GM19240 (cell line): ENCODE data around the gene ATP7B.

Experiments
- DNase-seq: peaks from one replicate; pipeline ENCODE4 v3.0.0; 2011; ENCODE audit warnings: low spot score; ENCODE audit not compliant: insufficient read length

The ATP7B gene

GRCh38 chr13:51978796-51979556 is 32.3 kb downstream of the ATP7B start:
- no peak for DNase-seq

DNA sequence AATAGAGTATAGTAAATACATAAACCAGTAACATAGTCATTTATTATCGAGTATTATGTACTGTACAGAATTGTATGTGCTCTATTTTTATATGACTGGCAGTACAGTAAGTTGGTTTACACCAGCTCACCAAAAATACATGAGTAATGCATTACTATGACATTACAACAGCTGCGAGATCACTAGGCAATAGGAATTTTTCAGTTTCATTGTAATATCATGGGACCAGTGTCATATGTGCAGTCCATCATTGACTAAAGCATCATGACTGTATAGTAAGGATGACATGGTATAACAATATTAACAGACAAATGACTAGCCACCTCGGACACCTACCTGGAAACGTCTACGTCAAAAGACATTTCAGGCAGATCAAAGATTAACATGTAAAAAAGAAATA is 33.6 kb downstream of the ATP7B start:
- no peak for DNase-seq

- no peak for DNase-seq
Observed at GRCh38 chr13:51976890-51977289, 34.4 kb downstream of the ATP7B start.

- DNase-seq: no peak
Observed at GRCh38 chr13:51976423-51976822, 34.8 kb downstream of the ATP7B start.

GRCh38 chr13:51974482-51974881 is 36.8 kb downstream of the ATP7B start:
- DNase-seq: no peak

GRCh38 chr13:51971520-51972426 is 39.5 kb downstream of the ATP7B start:
- no peak for DNase-seq

- no peak for DNase-seq
Observed at GRCh38 chr13:51970349-51970748, 40.9 kb downstream of the ATP7B start.

DNA sequence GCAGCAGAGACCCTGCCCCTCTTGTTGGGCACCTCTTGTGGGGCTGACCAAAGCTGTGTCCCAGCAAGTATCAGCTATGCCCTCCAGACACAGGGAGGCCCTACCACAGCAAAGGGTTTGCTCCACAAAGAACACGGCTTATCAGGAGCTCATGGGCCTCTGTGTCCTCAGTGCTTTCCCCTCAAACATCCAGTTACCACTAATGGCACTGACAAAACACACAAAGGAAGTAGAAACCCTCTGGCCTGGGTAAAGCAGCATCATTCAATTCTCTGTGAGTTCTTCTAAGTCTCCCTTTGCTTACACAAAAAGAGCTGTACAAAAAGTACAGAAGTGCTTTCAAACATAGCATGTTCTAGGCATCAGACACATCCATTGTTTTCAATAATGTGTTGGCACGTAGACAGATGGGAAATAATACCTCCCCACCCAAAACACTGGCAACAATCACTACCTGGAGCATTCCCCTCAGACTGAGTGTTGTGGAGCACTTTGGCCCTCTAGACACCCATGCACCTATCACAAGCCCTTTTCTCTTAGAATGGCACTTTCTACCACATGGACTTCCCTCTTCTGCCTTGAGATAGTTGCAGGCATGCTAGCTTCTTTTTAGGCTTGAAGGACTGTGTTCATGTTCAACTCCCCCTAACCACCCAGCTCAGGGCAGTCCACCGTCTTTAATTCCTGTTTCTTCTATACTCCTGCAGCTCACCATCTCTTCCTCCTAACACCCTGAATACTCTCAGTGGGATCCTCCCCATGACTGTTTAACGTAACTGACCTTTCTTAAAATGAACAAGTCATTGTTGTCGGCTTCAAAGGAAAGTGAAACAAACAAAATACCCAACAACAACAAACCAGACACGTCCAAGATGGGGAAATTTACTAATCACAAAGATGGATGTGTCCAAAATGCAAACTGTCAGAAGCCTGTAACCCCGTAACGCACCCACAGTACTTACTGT is 43.5 kb downstream of the ATP7B start:
- DNase-seq: no peak

DNA sequence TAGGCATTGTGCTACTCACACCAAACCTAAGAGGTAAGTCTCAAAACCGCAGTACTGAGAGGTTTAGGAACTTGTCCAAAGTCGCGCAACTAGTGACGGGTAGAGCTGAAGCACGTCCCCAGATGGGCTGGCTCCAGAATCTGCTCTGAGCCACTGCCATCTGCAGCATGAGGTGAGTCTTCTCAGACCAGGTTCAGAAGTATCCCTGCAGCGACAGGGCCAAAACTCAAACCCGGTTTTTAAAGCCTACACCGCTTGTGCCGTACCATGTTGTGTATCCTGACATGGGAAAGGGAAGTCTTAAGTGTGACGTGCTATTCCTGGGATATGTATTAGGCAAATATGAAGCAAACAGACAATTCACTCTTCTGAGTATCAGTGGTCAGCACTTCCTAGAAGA is 45.1 kb downstream of the ATP7B start:
- no peak for DNase-seq

GRCh38 chr13:51961493-51962403 is 49.5 kb downstream of the ATP7B start:
- no peak for DNase-seq

GRCh38 chr13:51960766-51961165 is 50.5 kb downstream of the ATP7B start:
- DNase-seq: no peak

DNA sequence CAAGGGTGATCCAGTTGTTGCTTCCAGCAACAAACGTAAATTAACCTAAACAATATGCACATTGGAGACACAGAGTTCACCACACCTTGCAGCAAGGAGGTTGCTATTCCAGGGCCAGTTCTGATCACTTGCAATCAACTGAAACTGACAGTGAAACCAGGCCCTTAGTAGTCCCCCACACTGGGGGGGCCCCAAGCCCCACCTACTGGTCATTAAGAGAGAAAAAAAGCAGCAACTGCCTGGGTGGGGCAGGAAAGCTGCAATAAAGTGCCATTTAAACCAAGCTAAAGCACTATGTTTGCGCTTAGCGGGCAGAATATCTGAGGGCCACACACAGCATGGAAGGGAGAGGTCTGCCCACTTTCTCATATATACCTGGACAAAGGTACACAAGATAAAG is 51.5 kb downstream of the ATP7B start:
- DNase-seq: peak; percentile 55

- no peak for DNase-seq
Observed at GRCh38 chr13:51958217-51958547, 53.1 kb downstream of the ATP7B start.

GRCh38 chr13:51957377-51958216 is 53.7 kb downstream of the ATP7B start:
- no peak for DNase-seq

DNA sequence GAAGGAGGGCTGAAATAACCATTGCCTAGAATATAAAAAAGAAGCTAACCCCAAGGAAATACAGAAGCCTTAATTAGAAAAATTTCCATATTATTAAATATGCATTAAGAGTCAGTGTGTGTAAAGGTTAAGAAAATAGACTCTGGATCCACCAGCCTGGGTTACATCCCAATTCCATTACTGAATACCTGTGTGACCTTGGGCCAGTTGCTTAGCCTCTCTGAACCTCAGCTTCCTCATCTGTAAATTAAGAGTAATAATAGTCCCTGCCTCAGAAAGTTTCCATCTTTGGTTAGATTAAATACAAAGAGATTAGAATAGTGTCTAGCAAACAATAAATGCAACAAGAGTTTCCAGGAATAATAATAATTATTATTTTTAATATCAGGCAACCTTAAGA is 54.5 kb downstream of the ATP7B start:
- no peak for DNase-seq

DNA sequence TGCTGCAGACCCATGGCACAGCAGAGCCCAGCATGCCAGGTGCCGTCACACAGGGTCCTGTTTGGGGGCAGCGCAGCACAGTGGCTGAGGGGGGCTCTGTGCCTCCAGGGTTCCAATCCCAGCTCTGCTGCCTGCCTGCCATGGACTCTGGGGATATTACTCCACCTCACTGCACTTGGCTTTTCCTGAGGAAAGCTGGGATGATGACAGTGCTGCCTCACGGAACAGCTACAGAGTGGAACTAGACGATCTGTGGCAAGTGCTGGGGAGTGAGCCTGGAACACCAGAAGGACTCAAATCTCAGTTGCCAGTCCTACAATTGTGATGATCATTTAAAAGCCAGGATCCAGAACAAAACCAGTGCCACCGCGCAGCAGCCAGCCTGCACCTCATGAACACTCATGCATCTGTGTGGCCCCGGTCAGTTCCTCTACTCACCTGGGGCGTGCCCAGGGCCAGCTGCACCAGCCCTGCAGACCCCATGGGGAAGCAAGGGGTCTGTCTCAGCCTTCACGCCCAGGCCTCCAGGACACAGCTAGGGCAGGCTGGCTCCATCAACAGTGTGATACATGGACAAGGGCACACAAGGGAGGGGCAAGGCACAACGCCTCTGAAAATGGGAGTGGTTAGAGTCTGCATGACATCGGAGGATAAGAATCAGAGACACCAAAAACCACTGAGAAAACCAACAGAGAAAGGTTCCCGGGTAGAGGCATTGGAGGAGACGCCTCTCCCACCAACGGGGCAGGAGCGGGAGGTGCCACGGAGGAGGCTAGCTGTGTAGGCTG is 55.2 kb downstream of the ATP7B start:
- no peak for DNase-seq

DNA sequence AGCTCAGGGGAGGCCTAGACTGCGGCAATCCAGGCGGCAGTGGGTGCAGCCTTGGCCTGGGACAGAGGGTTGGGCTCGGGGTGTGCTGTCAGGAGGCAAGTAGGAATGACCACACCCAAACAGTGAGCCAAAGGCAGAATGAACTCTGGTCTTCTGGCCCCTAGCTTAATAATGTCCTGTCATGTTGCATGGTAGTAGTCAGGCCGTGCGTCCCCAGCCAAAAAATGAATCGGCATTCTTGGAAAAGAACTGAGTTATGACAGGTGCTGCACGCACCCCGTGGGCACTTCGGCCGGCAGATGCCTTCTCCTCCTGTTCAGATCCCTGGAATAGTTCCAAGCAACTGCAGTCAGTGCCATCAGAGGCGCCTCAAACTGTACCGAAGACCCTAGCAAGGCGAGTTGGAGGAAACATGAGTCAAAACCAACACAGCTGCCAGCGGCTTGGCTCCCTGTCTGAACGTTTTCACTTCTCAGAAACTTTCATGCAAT is 55.9 kb downstream of the ATP7B start:
- no peak for DNase-seq

GRCh38 chr13:51953347-51954195 is 57.7 kb downstream of the ATP7B start:
- DNase-seq: no peak
